KOPT-K1 (cell line): Measurements from ENCODE around the gene G3BP1.

Source experiments
- H3K27ac ChIP-seq: fragments of 200-600 bp; sonication (generic); 2 replicates; pipeline ENCODE4 v1.5.1; 2016; ENCODE audit warnings: antibody characterized with exemption, mild to moderate bottlenecking, low read depth, low read length; ENCODE audit not compliant: poor library complexity, severe bottlenecking
- H3K36me3 ChIP-seq: fragments of 200-600 bp; sonication (generic); 2 replicates; pipeline ENCODE4 v1.5.1; 2017; ENCODE audit warnings: antibody characterized with exemption, mild to moderate bottlenecking, low read length, moderate library complexity; ENCODE audit not compliant: insufficient read depth
- H3K9me3 ChIP-seq: fragments of 200-600 bp; sonication (generic); 2 replicates; pipeline ENCODE4 v1.5.1; 2017; ENCODE audit warnings: antibody characterized with exemption, low read length, mild to moderate bottlenecking; ENCODE audit not compliant: insufficient read depth, poor library complexity, severe bottlenecking

Gene G3BP1

DNA sequence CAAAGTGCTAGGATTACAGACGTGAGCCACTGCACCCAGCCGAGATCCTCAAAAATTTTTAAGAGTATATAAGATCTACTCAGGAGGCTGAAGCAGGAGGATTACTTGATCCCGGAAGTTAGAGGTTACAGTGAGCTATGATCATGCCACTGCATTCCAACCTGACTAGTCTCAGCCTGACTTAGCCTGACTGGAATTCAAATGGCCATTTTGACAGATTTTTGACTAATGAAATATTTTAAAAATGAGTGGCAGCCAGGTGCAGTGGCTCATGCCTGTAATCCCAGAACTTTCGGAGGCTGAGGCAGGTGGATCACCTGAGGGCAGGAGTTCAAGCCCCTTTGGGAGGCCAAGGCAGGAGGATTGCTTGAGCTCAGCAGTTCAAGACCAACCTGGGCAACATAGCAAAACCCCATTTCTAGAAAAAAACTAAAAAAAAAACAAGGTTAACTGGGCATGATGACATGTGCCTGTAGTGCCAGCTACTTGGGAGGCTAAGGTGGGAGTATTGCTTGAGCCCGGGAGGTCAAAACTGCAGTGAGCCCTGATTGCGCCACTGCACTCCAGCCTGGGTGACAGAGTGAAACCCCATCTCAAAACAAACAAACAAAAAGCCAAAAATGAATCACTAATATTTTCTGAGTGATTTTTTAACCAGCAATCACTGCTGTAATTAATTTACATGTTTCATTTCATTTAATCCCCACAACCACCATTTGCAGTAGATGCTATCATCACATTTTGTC, 29.9 kb upstream of the G3BP1 start:
- Histone ChIP-seq H3K9me3 (no peaks in the 10 kb centered on the region), H3K27ac (no peak overlapping the region), H3K36me3 (peaks cover 47% of the 10 kb centered on the region)

DNA sequence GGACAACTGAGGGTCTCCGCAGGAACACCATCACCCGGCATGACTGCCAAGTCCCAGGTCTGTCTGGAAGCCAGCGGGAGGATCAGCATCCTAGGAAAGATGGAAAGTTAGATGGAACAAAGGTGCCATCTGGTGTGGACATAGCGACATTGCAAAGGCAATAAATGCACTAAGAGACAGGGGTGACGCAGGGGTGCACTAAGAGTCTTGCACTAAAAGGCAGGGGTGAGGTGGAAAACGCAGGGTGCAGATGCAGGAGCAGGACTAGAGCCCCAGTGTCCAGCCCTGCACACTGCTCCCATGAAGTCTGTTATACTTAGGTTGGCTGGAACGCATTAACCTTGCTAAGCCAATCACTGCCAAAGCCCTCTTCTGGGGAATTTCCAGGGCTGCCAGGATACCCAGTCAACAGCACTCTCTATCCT, 28.9 kb upstream of the G3BP1 start:
- Histone ChIP-seq H3K36me3 (peaks cover 47% of the 10 kb centered on the region), H3K27ac (no peak overlapping the region), H3K9me3 (no peaks in the 10 kb centered on the region)

DNA sequence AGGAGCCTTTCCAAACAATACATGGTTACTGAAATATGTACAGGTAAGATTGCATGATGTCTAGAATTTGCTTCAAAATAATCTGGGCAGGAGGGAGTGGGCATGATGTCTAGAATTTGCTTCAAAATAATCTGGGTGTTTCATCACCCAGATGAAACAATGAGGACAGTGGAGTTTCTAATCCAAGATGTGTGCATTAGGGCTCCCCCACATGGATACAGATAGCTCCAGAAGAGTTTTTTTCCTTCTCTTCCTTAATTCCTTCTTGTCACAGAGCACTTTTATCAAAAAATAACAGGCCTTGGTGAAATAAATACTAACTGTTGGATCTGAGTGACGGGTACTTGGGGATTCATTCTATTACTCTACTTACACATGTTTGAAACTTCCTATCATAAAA, 28.2 kb upstream of the G3BP1 start:
- H3K36me3 ChIP-seq, result peaks cover 47% of the 10 kb centered on the region
- H3K9me3 ChIP-seq, result no peaks in the 10 kb centered on the region
- no peak overlapping the region for H3K27ac ChIP-seq

DNA sequence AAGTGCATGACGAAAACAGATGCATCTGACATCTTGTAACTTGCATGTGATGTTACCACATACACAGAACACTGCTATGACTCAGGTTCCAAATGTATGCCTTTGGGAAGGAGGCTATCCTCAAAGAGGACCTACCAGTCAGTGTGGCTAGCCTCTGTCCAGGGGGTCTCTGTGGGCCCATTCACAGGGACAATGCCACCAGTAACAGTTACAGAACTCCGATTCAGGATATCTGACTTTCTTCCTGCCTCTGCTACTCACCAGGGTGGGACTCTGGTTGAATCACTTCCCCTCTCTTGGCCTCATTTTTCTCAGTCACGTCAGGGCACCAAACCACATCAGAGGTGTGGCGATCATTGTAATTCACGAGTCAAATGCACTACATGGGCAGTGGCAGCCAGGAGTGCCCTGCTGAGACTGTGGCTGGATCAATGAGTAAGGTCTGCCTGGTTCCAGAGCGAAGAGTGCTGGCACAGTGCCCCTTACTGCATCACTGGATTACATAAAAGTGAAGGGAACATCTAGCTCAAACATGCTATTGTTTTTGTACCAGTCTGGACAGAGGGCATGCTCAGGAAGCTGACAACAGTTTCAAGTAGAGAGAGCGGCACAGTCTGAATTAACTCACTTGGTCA, 26.6 kb upstream of the G3BP1 start:
- Histone ChIP-seq H3K9me3 (no peaks in the 10 kb centered on the region), H3K27ac (no peak overlapping the region), H3K36me3 (peaks cover 47% of the 10 kb centered on the region)

DNA sequence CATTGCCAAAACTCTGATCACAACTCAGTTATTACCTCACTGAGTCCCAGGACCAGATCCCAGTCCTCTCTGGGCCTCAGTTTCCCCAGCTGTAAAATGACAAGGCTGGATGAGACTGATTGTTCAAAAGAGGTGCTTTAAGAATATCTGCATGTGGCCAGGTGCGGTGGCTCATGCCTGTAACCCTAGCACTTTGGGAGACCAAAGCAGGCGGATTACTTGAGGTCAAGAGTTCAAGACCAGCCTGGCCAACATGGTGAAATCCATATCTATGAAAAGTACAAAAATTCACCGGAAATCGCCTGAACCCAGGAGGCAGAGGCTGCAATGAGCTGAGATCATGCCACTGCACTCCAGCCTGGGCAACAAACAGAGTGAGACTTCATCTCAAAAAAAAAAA, 21.6 kb upstream of the G3BP1 start:
- Histone ChIP-seq H3K27ac (no peak overlapping the region), H3K36me3 (peaks cover 23% of the 10 kb centered on the region)

DNA sequence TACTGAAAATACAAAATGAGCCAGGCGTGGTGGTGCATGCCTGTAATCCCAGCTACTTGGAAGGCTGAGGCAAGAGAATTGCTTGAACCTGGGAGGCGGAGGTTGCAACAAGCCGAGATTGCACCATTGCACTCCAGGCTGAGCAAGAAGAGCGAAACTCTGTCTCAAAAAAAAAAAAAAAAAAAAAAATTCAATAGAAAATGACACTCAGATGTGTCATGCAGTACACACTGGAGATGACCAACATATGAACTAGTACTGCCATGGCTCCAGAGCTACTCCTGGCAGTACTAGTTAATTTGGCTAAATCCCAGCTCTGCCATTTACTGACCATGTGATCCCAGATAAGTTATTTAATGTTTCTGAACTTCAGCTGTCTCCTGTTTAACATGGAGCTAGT, 20.7 kb upstream of the G3BP1 start:
- Histone ChIP-seq H3K27ac (no peak overlapping the region), H3K9me3 (no peaks in the 10 kb centered on the region), H3K36me3 (peaks cover 13% of the 10 kb centered on the region; the same call in 1 of the 2 replicates)

More for the DNA sequence above, 21.6 kb upstream of the G3BP1 start:
- H3K9me3 ChIP-seq, result no peaks in the 10 kb centered on the region

DNA sequence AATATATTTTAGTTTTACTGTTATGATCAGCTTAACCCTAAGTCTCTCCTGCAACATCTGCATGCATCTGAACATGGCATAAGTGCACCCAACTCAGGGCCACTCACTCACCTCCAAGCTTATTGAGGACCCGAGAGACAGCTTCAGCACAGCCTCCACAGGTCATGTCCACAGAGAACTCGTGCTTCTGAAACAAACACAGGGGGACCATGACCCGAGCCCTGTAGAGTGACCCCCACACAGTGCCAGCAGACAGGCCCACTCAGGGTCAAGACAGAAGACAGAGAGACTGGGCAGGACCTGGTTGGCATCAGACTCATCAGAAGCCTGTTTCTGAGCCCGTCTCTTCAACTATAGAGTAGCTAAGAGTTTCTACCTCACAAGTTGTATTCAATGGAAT, 20.2 kb upstream of the G3BP1 start:
- Histone ChIP-seq H3K9me3 (no peaks in the 10 kb centered on the region), H3K36me3 (peaks cover 11% of the 10 kb centered on the region; the same call in 1 of the 2 replicates), H3K27ac (no peak overlapping the region)

DNA sequence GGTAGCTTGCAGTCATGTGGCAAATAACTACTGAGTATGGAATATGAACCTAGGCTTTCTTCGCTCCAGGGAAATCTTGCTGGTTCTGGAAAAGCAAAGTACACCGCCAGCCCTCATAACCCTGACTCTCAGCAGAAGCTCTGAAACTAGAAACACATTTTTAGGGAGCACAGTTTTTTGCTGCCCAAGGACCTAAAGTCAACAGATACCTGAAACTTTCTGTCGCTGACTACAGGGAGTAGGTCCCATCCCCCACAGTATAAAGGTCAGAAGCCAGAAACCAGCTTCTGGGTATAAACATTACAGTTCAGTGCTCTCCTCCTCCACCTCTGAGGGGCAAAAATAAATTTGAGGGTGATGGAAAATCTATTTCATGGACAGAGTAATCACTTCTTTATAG, 16.4 kb upstream of the G3BP1 start:
- no peak overlapping the region for H3K27ac ChIP-seq

DNA sequence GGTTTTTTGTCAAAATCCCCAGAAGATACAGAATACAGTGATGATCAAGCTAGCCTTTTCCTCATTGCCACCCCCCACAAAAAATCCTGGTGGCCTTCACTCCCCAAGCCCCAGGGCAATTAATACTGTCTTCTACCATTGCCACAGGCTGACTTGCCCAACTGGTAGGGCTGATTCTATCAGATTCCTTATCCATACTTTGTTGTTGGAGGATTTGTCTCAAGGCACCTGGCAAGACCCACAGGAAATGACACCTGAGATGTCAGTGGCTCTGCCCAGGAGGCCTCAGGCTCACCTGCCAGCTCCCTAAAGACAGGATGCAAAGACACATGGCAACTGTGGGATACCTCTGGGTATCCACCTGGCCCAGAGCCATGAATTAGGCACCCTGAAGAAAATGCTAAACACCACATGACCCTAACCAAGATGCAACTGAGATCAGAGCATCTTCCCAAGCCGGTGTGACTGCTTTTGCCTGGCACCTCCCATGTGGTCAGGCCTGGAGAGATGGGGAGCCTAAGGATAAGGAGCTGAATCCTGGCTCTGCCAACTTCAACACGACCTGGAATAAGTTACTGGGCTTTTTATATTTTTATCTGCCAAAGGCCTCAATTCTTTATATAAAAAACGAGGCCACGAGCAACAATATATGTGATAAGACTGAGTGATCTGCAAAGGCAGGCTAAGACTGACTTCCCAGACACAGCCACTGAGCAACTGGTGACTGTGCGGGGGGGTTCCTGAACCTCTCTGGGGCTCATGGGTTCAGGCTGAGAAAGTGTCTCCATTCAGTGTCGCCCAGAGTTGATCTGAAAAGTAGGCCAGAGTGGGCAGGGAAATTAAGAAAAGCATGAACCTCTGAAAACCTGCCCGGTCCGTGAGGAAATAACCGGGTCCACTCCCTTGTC, 14.3 kb upstream of the G3BP1 start:
- Histone ChIP-seq H3K27ac (peak overlapping the region; percentile 63), H3K36me3 (no peaks in the 10 kb centered on the region), H3K9me3 (no peaks in the 10 kb centered on the region)

More for the DNA sequence above, 16.4 kb upstream of the G3BP1 start:
- Histone ChIP-seq H3K9me3 (no peaks in the 10 kb centered on the region), H3K36me3 (peaks cover 11% of the 10 kb centered on the region; the same call in 1 of the 2 replicates)

DNA sequence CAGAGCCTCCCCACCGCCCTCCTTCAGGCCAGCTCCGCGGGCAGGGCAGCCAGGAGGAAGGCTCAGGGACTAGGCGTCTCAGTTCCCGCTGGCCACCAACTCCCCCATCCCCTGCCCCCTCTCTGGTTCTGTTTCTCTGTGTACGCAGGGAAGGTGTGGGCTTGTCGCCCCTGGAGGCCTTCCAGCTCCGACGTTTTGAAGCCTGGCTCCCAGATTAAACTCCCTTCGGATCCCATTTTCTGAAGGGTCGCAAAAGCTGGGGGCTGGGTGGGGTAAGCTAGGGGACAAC, 13.7 kb upstream of the G3BP1 start:
- no peaks in the 10 kb centered on the region for H3K9me3 ChIP-seq
- no peaks in the 10 kb centered on the region for H3K36me3 ChIP-seq
- peak overlapping the region; percentile 63 for H3K27ac ChIP-seq

DNA sequence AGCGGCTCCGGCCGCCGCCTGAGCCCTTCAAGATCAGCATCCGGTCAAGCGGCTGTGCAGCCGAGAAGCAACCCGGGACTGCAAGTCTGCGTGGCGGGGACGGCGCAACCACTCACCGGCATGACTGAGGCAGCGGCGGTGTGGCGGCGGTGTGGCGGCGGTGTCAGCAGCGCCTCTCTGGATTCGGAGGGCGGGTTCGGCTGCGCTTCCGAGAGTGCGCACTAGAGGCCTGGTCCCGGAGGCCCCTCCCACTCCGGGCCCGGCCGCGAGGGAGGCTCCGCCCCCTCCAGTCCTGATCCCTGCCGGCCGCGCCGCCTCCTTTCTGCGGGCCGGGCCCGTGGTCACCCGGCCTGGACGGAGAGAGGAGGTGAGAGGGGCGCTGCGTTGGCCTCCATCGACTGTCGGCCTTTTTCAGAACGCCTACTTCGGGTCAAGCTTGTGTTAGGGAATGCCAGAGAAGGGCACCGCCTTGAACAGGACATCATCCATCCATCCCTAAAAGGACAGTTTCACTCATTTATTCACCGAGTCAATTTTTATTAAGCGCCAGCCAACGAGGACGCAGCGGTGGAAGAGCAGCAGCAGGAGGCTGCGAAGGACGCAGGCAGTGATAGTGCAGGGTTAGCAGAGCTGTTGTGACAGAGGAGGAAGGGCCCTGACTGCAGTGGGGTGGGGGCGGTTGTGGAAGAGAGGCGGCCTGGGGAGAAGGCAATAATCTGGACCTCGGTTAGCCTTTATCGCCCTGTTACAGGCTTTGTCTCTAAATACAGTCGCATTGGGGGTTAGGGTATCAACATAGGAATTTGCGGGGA, 13.1 kb upstream of the G3BP1 start, which contains the start of gene ATOX1:
ATOX1 (minus strand) TSS at position 202 of the 812 bp plus-strand sequence; CDS start at position 122, 80 bp downstream.
- Histone ChIP-seq H3K9me3 (no peaks in the 10 kb centered on the region), H3K36me3 (no peaks in the 10 kb centered on the region), H3K27ac (peak within 1 kb of the TSS; percentile 63)

DNA sequence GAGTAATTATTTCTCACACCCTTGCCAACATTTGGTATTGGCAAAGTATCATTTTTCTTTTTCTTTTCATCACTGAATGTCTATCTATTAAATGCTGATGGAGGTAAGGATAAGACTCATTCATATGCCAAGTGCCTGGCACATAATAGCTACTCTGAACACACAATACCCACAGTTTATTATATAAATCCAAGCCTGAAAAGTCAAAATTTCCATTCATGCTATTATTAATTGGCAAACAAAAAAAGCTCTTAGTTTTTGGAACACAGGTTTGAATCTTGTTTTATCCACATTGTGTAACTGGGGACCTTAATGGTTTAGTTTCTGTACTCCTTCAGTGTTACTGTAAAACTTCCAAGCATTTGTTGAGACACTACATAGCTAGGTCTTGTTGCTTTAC, 7.0 kb upstream of the G3BP1 start:
- no peaks in the 10 kb centered on the region for H3K9me3 ChIP-seq
- H3K27ac ChIP-seq, result no peak overlapping the region
- H3K36me3 ChIP-seq, result no peaks in the 10 kb centered on the region

DNA sequence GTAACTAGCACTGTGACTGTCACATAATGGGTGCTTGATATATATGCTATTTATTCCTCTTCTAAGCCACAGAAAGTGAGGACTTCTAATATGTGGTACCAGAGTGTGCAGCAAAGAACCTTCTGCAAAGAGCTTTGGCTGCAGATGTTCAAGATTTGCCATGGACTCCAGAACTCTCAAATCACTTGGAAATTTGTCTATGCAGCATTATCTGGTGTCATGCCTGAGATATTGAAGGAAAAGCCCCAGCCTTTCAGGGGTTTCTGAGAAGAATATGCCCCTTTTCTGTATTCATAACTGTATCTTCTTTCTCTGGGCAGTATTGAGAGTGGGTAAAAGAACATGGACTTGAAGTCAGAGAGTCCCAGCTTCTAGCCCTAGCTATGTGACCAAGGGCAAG, 4.8 kb upstream of the G3BP1 start:
- Histone ChIP-seq H3K9me3 (no peaks in the 10 kb centered on the region), H3K27ac (no peak overlapping the region), H3K36me3 (no peaks in the 10 kb centered on the region)

DNA sequence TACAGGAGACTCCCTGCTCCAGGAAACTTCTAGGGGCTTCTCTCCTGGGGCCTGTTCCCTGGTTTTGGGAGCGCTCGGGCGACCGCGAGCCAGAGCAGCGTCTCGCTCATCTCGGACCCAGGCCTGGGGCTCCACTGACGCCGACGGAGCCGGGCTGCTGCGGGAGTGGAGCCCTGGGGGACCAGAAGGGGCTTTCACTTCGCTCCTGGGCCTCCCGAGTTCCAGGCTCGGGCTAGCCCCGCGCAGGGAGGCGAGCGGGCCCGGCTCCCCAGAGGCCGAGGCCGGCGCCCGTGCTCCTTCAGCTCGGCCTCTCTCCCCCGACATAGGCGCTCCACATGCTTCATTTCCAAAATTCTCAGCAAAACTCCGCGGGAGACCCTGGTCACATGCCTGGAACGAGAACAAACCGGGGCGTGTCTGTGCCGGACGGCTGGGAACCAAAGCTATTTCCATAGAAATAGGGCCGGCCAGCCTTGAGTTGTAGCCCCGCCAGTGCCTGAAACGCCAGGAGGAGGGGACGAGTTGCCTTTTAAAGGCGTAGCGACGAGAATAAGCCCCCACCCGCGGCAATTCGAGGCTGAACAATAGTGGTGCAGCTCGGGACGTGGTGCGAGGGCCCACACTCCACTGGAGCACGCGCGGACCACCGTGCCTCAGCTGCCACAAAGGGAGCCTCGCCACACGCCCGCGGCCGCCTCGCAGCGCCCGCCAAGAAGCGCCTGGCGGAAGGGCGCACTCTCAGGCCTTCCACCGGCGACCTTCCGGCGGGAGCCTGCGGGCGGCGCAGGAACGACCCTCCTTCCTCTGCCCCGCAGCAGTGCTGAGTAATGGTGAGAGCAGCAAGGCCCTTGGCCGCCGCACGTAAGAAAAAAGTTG, 1.1 kb upstream of the G3BP1 start:
- peak overlapping the region; percentile 96 for H3K27ac ChIP-seq
- no peaks in the 10 kb centered on the region for H3K9me3 ChIP-seq
- peaks cover 17% of the 10 kb centered on the region; the same call in 1 of the 2 replicates for H3K36me3 ChIP-seq
